A549 (cell line): ENCODE results near the gene PCDH12. TPM values are rescaled to one million over a fixed set of nuclear protein-coding genes. Genes with fewer than 3 reads are reported as not detected.
A peak's percentile ranks its signal among the peaks of the same experiment; 100 is the strongest.

Source experiments
- ATAC-seq, 2 experiments: fragments of 200-7000 bp in 1 of 2; fragments of >200 bp in 1 of 2; cut with Nextera tagmentation in 1 of 2; cut with Tn5 transposase in 1 of 2; 3 replicates each; pipeline versions ENCODE4 v1.8.0 to v1.9.1; 2018 to 2020; ENCODE audit warnings: mild to moderate bottlenecking in 1 of 2, moderate library complexity in 1 of 2
- CTCF ChIA-PET: fragments of 300-600 bp; sonication (Branson Sonifier 250); formaldehyde crosslinking; extraction: SDS; loops from one replicate; lab custom pipeline; 2021; ENCODE audit warnings: antibody characterized with exemption, inconsistent platforms; lab: Yijun Ruan, JAX
- POLR2A ChIA-PET: fragments of 350-600 bp; formaldehyde crosslinking; extraction: SDS; loops from one replicate; lab custom pipeline; 2021; ENCODE audit warnings: antibody characterized with exemption, inconsistent platforms; lab: Yijun Ruan, JAX
- DNase-seq, 2 experiments: peaks; one replicate each; pipeline versions ENCODE4 v3.0.0 to v3.0.0-alpha.2; 2011 to 2016; ENCODE audit warnings: low read depth in 1 of 2, low spot score in 1 of 2
- FAIRE-seq: peaks from 2 replicates; lab custom pipeline; 2011; peaks lifted over from hg19 to GRCh38; lab: Jason Lieb, UNC
- H3K27ac ChIP-seq, 2 experiments: fragments of >200 bp; sonication (Bioruptor Twin); formaldehyde crosslinking; 3 replicates each; pipeline ENCODE4 v1.5.1; 2016 to 2017
- H3K4me1 ChIP-seq: fragments of >200 bp; sonication (Bioruptor Twin); formaldehyde crosslinking; 3 replicates; pipeline ENCODE4 v1.6.1; 2016
- H3K4me2 ChIP-seq: fragments of >200 bp; sonication (Bioruptor Twin); formaldehyde crosslinking; 3 replicates; pipeline ENCODE4 v1.6.1; 2016
- H3K4me3 ChIP-seq: fragments of >200 bp; sonication (Bioruptor Twin); formaldehyde crosslinking; 3 replicates; pipeline ENCODE4 v1.5.1; 2016
- H3K9me3 ChIP-seq: fragments of >200 bp; sonication (Bioruptor Twin); formaldehyde crosslinking; 3 replicates; pipeline ENCODE4 v1.6.1; 2016
- BCL3 ChIP-seq: fragments of >200 bp; sonication (Bioruptor Twin); formaldehyde crosslinking; IDR thresholded peaks from 3 replicates; pipeline ENCODE4 v1.6.1; 2016
- BHLHE40 ChIP-seq: IDR thresholded peaks from 2 replicates; pipeline ENCODE4 v1.6.1; 2012; ENCODE audit warnings: low read depth, low read length, inconsistent platforms
- ESRRA ChIP-seq: fragments of 150-350 bp; IDR thresholded peaks from 2 replicates; pipeline ENCODE4 v1.6.1; 2014; ENCODE audit warnings: mild to moderate bottlenecking, low read length, borderline replicate concordance
- FOSB ChIP-seq: fragments of 250-450 bp; sonication (Bioruptor Pico); IDR thresholded peaks from 2 replicates; pipeline ENCODE4 v1.5.0; 2020; ENCODE audit warnings: mild to moderate bottlenecking, moderate library complexity
- FOSL2 ChIP-seq, 2 experiments: fragments of 450-650 bp in 1 of 2; fragments of >200 bp in 1 of 2; sonication (Bioruptor Twin) in 1 of 2; formaldehyde crosslinking; IDR thresholded peaks; 2 replicates each; pipeline versions ENCODE4 v1.5.0 to v1.6.1; 2016 to 2020; ENCODE audit warnings: mild to moderate bottlenecking in 1 of 2, moderate library complexity in 1 of 2
- HES2 ChIP-seq: fragments of >200 bp; sonication (Bioruptor Twin); formaldehyde crosslinking; IDR thresholded peaks from 2 replicates; pipeline ENCODE4 v1.6.1; 2016
- HEYL ChIP-seq: fragments of 250-450 bp; sonication (Bioruptor Pico); IDR thresholded peaks from 2 replicates; pipeline ENCODE4 v1.8.0; 2021; ENCODE audit warnings: mild to moderate bottlenecking, moderate library complexity
- HMGXB4 ChIP-seq: fragments of 250-450 bp; sonication (Bioruptor Pico); IDR thresholded peaks from 2 replicates; pipeline ENCODE4 v1.5.0; 2021; ENCODE audit warnings: mild to moderate bottlenecking, moderate library complexity, borderline replicate concordance
- MAX ChIP-seq: IDR thresholded peaks from 2 replicates; pipeline ENCODE4 v1.6.1; 2012
- MAZ ChIP-seq: fragments of 150-350 bp; IDR thresholded peaks from 2 replicates; pipeline ENCODE4 v1.6.1; 2014; ENCODE audit warnings: antibody characterized with exemption, low read depth, low read length, borderline replicate concordance
- MYC ChIP-seq: IDR thresholded peaks from 2 replicates; pipeline ENCODE4 v1.6.1; 2012; ENCODE audit warnings: mild to moderate bottlenecking, inconsistent platforms, low read length, improper control_type of control experiment, borderline replicate concordance
- NR3C1 ChIP-seq: fragments of >200 bp; sonication (Bioruptor Twin); formaldehyde crosslinking; IDR thresholded peaks from 3 replicates; pipeline ENCODE4 v1.6.1; 2017
- POLR2AphosphoS2 ChIP-seq: conservative IDR thresholded peaks from 2 replicates; pipeline ENCODE4 v1.6.1; 2012; ENCODE audit warnings: low read length, improper control_type of control experiment, inconsistent platforms
- RCOR1 ChIP-seq: fragments of 150-350 bp; IDR thresholded peaks from 2 replicates; pipeline ENCODE4 v1.6.1; 2014; ENCODE audit warnings: antibody characterized with exemption, low read length, low read depth
- SMC3 ChIP-seq: fragments of >200 bp; sonication (Bioruptor Twin); formaldehyde crosslinking; IDR thresholded peaks from 3 replicates; pipeline ENCODE4 v1.6.1; 2018; ENCODE audit warnings: inconsistent platforms
- TP53 ChIP-seq: fragments of 250-450 bp; sonication (Bioruptor Pico); IDR thresholded peaks from 2 replicates; pipeline ENCODE4 v1.5.0; 2021; ENCODE audit warnings: mild to moderate bottlenecking, moderate library complexity
- ZC3H11A ChIP-seq: fragments of 450-650 bp; IDR thresholded peaks from 2 replicates; pipeline ENCODE4 v1.6.1; 2014; ENCODE audit warnings: antibody characterized with exemption, mild to moderate bottlenecking
- ZSCAN20 ChIP-seq: fragments of 250-450 bp; sonication (Bioruptor Pico); IDR thresholded peaks from 2 replicates; pipeline ENCODE4 v1.8.0; 2022; ENCODE audit warnings: mild to moderate bottlenecking, moderate library complexity
- WGBS: methylation state at CpG from one replicate; pipeline ENCODE4 v1.1.6; 2017; ENCODE audit errors: missing lambda C conversion rate; 5-methylcytosine and 5-hydroxymethylcytosine counted together
- polyA plus RNA-seq, 4 experiments: library from polyadenylated mRNA; depleted of rRNA in 3 of 4; stranded (reverse); fragments of >200 nt; fragmentation: RNase III in 1 of 4; extraction: RNeasy Plus Mini Kit Qiagen cat#74134 plus additional on column Dnase treatment in 1 of 4; gene quantifications; 2 replicates in 3 of 4; 3 replicates in 1 of 4; pipeline ENCODE4 v1.2.3, GENCODE V29; 2011 to 2017

The PCDH12 gene
- polyA plus RNA-seq, 2 of the 4 experiments (the other 2 are of a cell fraction), result not detected

GRCh38 chr5:141942185-141942857, 15.7 kb downstream of the PCDH12 start:
- FAIRE-seq (no peak), ATAC-seq (no peak), DNase-seq (no peak)
- Histone ChIP-seq H3K4me3 (no peak overlapping the region), H3K4me2 (no peak overlapping the region), H3K9me3 (no peaks in the 10 kb centered on the region), H3K4me1 (peaks cover 9% of the 10 kb centered on the region; the same call in 2 of the 3 replicates), H3K27ac (no peak overlapping the region)
- WGBS, result 86% methylated on average over 9 of the region's 9 CpGs
- 0 out of 2 replicates have a peak, but pooled peaks have one; percentile 21 for TF ChIP-seq POLR2AphosphoS2
- TF ChIP-seq BCL3, result no peak
- CTCF ChIA-PET, result interaction anchor here (0.7 to 11.8 kb wide), 7 partner anchors 8 to 252 kb away, joined by 3 to 158 read pairs (median 5); partner anchors contain the start of genes PCDH12 and RNF14
- POLR2A ChIA-PET, result interaction anchor here (4.8 kb wide), 1 partner anchor 19 kb away, joined by 28 read pairs; the partner anchor contains the start of gene DELE1

GRCh38 chr5:141941779-141942178, 16.2 kb downstream of the PCDH12 start:
- POLR2A ChIA-PET, result interaction anchor here (0.9 to 4.8 kb wide), 2 partner anchors 18 to 27 kb away, joined by 4 to 28 read pairs; partner anchors contain the start of genes DELE1 and RNF14
- no peaks in the 10 kb centered on the region for H3K9me3 ChIP-seq
- TF ChIP-seq ESRRA, result no peak
- TF ChIP-seq FOSB (CRISPR knock-in tag), result no peak
- TF ChIP-seq HMGXB4 (CRISPR knock-in tag), result no peak
- TF ChIP-seq NR3C1, result no peak
- TF ChIP-seq TP53 (CRISPR knock-in tag), result no peak
- TF ChIP-seq HES2, result no peak
- TF ChIP-seq MAX, result no peak
- no peak for TF ChIP-seq HEYL (CRISPR knock-in tag)
- no peak for TF ChIP-seq MAZ
- no peak for TF ChIP-seq SMC3
- TF ChIP-seq, all 56 proteins: peak for 0
- no peak for FAIRE-seq
- CTCF ChIA-PET, result interaction anchor here (0.7 to 11.8 kb wide), 9 partner anchors 8 to 252 kb away, joined by 3 to 158 read pairs (median 5); partner anchors contain the start of genes PCDH12 and RNF14
- Histone ChIP-seq H3K4me3 (no peak overlapping the region), H3K4me2 (no peak overlapping the region), H3K4me1 (peaks cover 9% of the 10 kb centered on the region; the same call in 2 of the 3 replicates), H3K27ac (no peak overlapping the region)
- ATAC-seq, result no peak
- 87% methylated on average over 6 of the region's 6 CpGs for WGBS
- no peak for DNase-seq

GRCh38 chr5:141941307-141941706, 16.7 kb downstream of the PCDH12 start:
- ATAC-seq, result peak; percentile 7 to 34; a peak in 3 of 6 replicates
- Histone ChIP-seq H3K4me2 (no peak overlapping the region), H3K27ac (peak overlapping the region in 1 of 2 experiments; percentile 29; a peak in 1 of 6 replicates), H3K4me3 (no peak overlapping the region), H3K9me3 (no peaks in the 10 kb centered on the region), H3K4me1 (peaks cover 9% of the 10 kb centered on the region; the same call in 2 of the 3 replicates)
- peak in 1 of 2 experiments; percentile 25 for DNase-seq
- no peak for FAIRE-seq
- no peak for TF ChIP-seq ZC3H11A
- TF ChIP-seq MYC, result no peak
- TF ChIP-seq RCOR1, result no peak
- no peak for TF ChIP-seq NR3C1
- no peak for TF ChIP-seq FOSL2 (IDR thresholded peaks at IDR 0.05)
- peak; percentile 58 for TF ChIP-seq FOSL2 (CRISPR knock-in tag; IDR thresholded peaks at IDR 0.05)
- no peak for TF ChIP-seq BHLHE40
- no peak for TF ChIP-seq ZSCAN20 (CRISPR knock-in tag)
- TF ChIP-seq BCL3, result no peak
- TF ChIP-seq HEYL (CRISPR knock-in tag), result no peak
- CTCF ChIA-PET, result interaction anchor here (0.7 to 11.8 kb wide), 7 partner anchors 9 to 251 kb away, joined by 3 to 158 read pairs (median 5); partner anchors contain the start of genes PCDH12 and RNF14
- POLR2A ChIA-PET, result interaction anchor here (0.9 to 4.8 kb wide), 2 partner anchors 18 to 28 kb away, joined by 4 to 28 read pairs; partner anchors contain the start of genes DELE1 and RNF14
- 68% methylated on average over 6 of the region's 6 CpGs for WGBS
